H1 (cell line): ENCODE data around the gene STX2. TPM values are rescaled to one million over a fixed set of nuclear protein-coding genes. Genes with fewer than 3 reads are reported as not detected.

Experiments used
- CTCF ChIA-PET: fragments of 300-600 bp; sonication (Branson Sonifier 250); formaldehyde crosslinking; loops from one replicate; lab custom pipeline; 2021; ENCODE audit not compliant: partially characterized antibody; lab: Charles Lee
- POLR2A ChIA-PET: fragments of 300-600 bp; sonication (Branson Sonifier 250); formaldehyde crosslinking; loops from one replicate; lab custom pipeline; 2021; ENCODE audit warnings: inconsistent platforms; ENCODE audit not compliant: partially characterized antibody; lab: Charles Lee
- DNase-seq, 2 experiments: peaks; one replicate each; pipeline versions ENCODE4 v3.0.0 to v3.0.0-alpha.2; 2010 to 2022; ENCODE audit warnings: low spot score in 2 of 2, low read depth in 1 of 2, mixed read lengths in 1 of 2
- FAIRE-seq: peaks from 2 replicates; lab custom pipeline; 2011; peaks lifted over from hg19 to GRCh38; lab: Jason Lieb, UNC
- H2AFZ ChIP-seq: 2 replicates; pipeline ENCODE4 v1.8.1; 2012; ENCODE audit warnings: low read length, inconsistent platforms
- H2AK5ac ChIP-seq: 2 replicates; pipeline ENCODE4 v1.6.1; 2013; ENCODE audit warnings: low read depth, low read length
- H2BK120ac ChIP-seq: replicated peaks from 2 replicates; pipeline ENCODE3; 2013; ENCODE audit warnings: low read depth, low read length, inconsistent platforms
- H2BK12ac ChIP-seq: 2 replicates; pipeline ENCODE4 v1.6.1; 2013; ENCODE audit warnings: low read depth, low read length
- H2BK15ac ChIP-seq: 2 replicates; pipeline ENCODE4 v1.6.1; 2013; ENCODE audit warnings: low read length
- H2BK20ac ChIP-seq: 2 replicates; pipeline ENCODE4 v1.6.1; 2013; ENCODE audit warnings: low read length
- H2BK5ac ChIP-seq: 2 replicates; pipeline ENCODE4 v1.6.1; 2013; ENCODE audit warnings: low read depth, low read length
- H3K14ac ChIP-seq: 2 replicates; pipeline ENCODE4 v1.6.1; 2013; ENCODE audit warnings: inconsistent platforms; ENCODE audit not compliant: insufficient read length
- H3K18ac ChIP-seq: 2 replicates; pipeline ENCODE4 v1.6.1; 2013; ENCODE audit warnings: low read length; ENCODE audit errors: extremely low read depth
- H3K23ac ChIP-seq: 2 replicates; pipeline ENCODE4 v1.6.1; 2013; ENCODE audit warnings: inconsistent platforms; ENCODE audit not compliant: insufficient read length
- H3K23me2 ChIP-seq: 2 replicates; pipeline ENCODE4 v1.6.1; 2013; ENCODE audit warnings: low read depth, low read length
- H3K27ac ChIP-seq: 2 replicates; pipeline ENCODE4 v1.6.1; 2011; ENCODE audit warnings: low read depth, low read length, inconsistent platforms
- H3K27me3 ChIP-seq, 4 experiments: replicated peaks in 1 of 4; 1 replicate in 1 of 4; 2 replicates in 3 of 4; pipeline versions ENCODE4 v1.6.1 to v1.8.1; 2011 to 2013; ENCODE audit warnings: low read length in 3 of 4, mild to moderate bottlenecking in 3 of 4, inconsistent platforms in 2 of 4, mixed read lengths in 2 of 4, moderate library complexity in 1 of 4; ENCODE audit not compliant: control insufficient read depth in 3 of 4, insufficient read depth in 3 of 4; ENCODE audit errors: extremely low read depth in 1 of 4
- H3K36me3 ChIP-seq, 4 experiments: 2 replicates each; pipeline versions ENCODE4 v1.6.1 to v1.8.1; 2011 to 2013; ENCODE audit warnings: mild to moderate bottlenecking in 4 of 4, low read length in 3 of 4, moderate library complexity in 2 of 4, control low read depth in 1 of 4, inconsistent platforms in 1 of 4; ENCODE audit not compliant: insufficient read depth in 4 of 4, control insufficient read depth in 2 of 4
- H3K4ac ChIP-seq: replicated peaks from 2 replicates; pipeline ENCODE3; 2013; ENCODE audit warnings: low read length, low read depth, mixed read lengths, inconsistent platforms; ENCODE audit not compliant: insufficient read length
- H3K4me1 ChIP-seq, 4 experiments: replicated peaks in 1 of 4; 1 replicate in 1 of 4; 2 replicates in 3 of 4; pipeline versions ENCODE4 v1.6.1 to v1.8.1; 2011 to 2013; ENCODE audit warnings: low read length in 3 of 4, inconsistent platforms in 2 of 4, mixed read lengths in 1 of 4; ENCODE audit not compliant: insufficient read depth in 4 of 4, control insufficient read depth in 3 of 4
- H3K4me2 ChIP-seq, 2 experiments: 2 replicates each; pipeline versions ENCODE4 v1.6.1 to v1.8.1; 2011 to 2013; ENCODE audit warnings: low read depth in 2 of 2, low read length in 2 of 2, control low read depth in 1 of 2, inconsistent platforms in 1 of 2, mild to moderate bottlenecking in 1 of 2; ENCODE audit not compliant: insufficient read depth in 1 of 2
- H3K4me3 ChIP-seq, 4 experiments: fragments of 200-600, 300-600 bp in 1 of 4; sonication (generic), shearing (Covaris generic), sonication (Bioruptor Twin) in 1 of 4; 2 replicates each; pipeline versions ENCODE4 v1.5.1 to v1.8.1; 2011 to 2016; ENCODE audit warnings: low read length in 4 of 4, low read depth in 3 of 4, control low read depth in 2 of 4, inconsistent platforms in 2 of 4, mild to moderate bottlenecking in 2 of 4, mixed read lengths in 1 of 4, moderate library complexity in 1 of 4; ENCODE audit not compliant: insufficient read depth in 2 of 4; ENCODE audit errors: extremely low read depth in 1 of 4
- H3K56ac ChIP-seq: replicated peaks from 2 replicates; pipeline ENCODE3; 2013; ENCODE audit warnings: low read depth, mild to moderate bottlenecking, mixed read lengths, low read length, inconsistent platforms; ENCODE audit not compliant: insufficient read length
- H3K79me1 ChIP-seq: 2 replicates; pipeline ENCODE4 v1.6.1; 2013; ENCODE audit warnings: low read depth, low read length, control low read depth
- H3K79me2 ChIP-seq, 2 experiments: 2 replicates each; pipeline versions ENCODE4 v1.6.1 to v1.8.1; 2012 to 2013; ENCODE audit warnings: low read length in 2 of 2, mild to moderate bottlenecking in 2 of 2, inconsistent platforms in 1 of 2; ENCODE audit not compliant: insufficient read depth in 2 of 2, control insufficient read depth in 1 of 2
- H3K9ac ChIP-seq, 4 experiments: replicated peaks in 1 of 4; 1 replicate in 1 of 4; 2 replicates in 3 of 4; pipeline versions ENCODE4 v1.6.1 to v1.8.1; 2011 to 2013; ENCODE audit warnings: low read depth in 3 of 4, low read length in 3 of 4, control low read depth in 2 of 4, mild to moderate bottlenecking in 2 of 4, moderate library complexity in 2 of 4, inconsistent platforms in 1 of 4; ENCODE audit errors: extremely low read depth in 1 of 4
- H3K9me3 ChIP-seq, 2 experiments: 2 replicates each; pipeline versions ENCODE4 v1.6.1 to v1.8.1; 2012 to 2013; ENCODE audit warnings: mild to moderate bottlenecking in 2 of 2, moderate library complexity in 2 of 2, control low read depth in 1 of 2, inconsistent platforms in 1 of 2, low read depth in 1 of 2, low read length in 1 of 2, mixed read lengths in 1 of 2; ENCODE audit not compliant: insufficient read depth in 2 of 2
- H4K20me1 ChIP-seq, 2 experiments: replicated peaks in 1 of 2; 2 replicates each; pipeline versions ENCODE3 to v1.8.1; 2011 to 2013; ENCODE audit warnings: inconsistent platforms in 2 of 2, low read length in 2 of 2, mild to moderate bottlenecking in 1 of 2; ENCODE audit not compliant: insufficient read depth in 2 of 2, control insufficient read depth in 1 of 2
- H4K5ac ChIP-seq: 2 replicates; pipeline ENCODE4 v1.6.1; 2013; ENCODE audit warnings: low read length, low read depth, mixed read lengths, inconsistent platforms; ENCODE audit not compliant: insufficient read length
- H4K8ac ChIP-seq: 2 replicates; pipeline ENCODE4 v1.8.0; 2013; ENCODE audit warnings: mild to moderate bottlenecking, moderate library complexity, low read length, inconsistent platforms; ENCODE audit not compliant: insufficient read depth; ENCODE audit errors: extremely low read depth
- H4K91ac ChIP-seq: replicated peaks from 2 replicates; pipeline ENCODE3; 2013; ENCODE audit warnings: low read length, mixed read lengths, inconsistent platforms; ENCODE audit not compliant: insufficient read length
- ASH2L ChIP-seq: fragments of 200-600, 300-600 bp; sonication (generic); IDR thresholded peaks from one replicate; pipeline ENCODE4 v1.7.1; 2017; ENCODE audit warnings: low read length
- CBX5 ChIP-seq: fragments of 300-800, 300-1000 bp; sonication (generic); IDR thresholded peaks from 2 replicates; pipeline ENCODE4 v1.7.1; 2016; ENCODE audit warnings: antibody characterized with exemption, low read length, low read depth
- GTF2F1 ChIP-seq: IDR thresholded peaks from 2 replicates; pipeline ENCODE4 v1.6.1; 2012; ENCODE audit warnings: low read depth, low read length, improper control_type of control experiment, borderline replicate concordance
- HDAC2 ChIP-seq, 2 experiments: fragments of 300-600 bp in 1 of 2; sonication (generic) in 1 of 2; IDR thresholded peaks; 2 replicates each; pipeline ENCODE4 v1.6.1; 2011 to 2012; ENCODE audit warnings: low read depth in 2 of 2, low read length in 2 of 2, mild to moderate bottlenecking in 2 of 2, moderate library complexity in 2 of 2, borderline replicate concordance in 1 of 2, inconsistent platforms in 1 of 2
- KDM1A ChIP-seq: fragments of 200-600, 300-600 bp; sonication (generic); IDR thresholded peaks from 2 replicates; pipeline ENCODE4 v1.7.1; 2016; ENCODE audit warnings: mild to moderate bottlenecking, low read length, borderline replicate concordance
- KDM4A ChIP-seq: IDR thresholded peaks from one replicate; pipeline ENCODE4 v1.7.1; 2012; ENCODE audit warnings: low read depth, mild to moderate bottlenecking, moderate library complexity, low read length, inconsistent platforms; ENCODE audit not compliant: severe bottlenecking
- NRF1 ChIP-seq: IDR thresholded peaks from 2 replicates; pipeline ENCODE4 v1.6.1; 2011; ENCODE audit warnings: mild to moderate bottlenecking, low read depth, low read length, improper control_type of control experiment
- PHF8 ChIP-seq: fragments of 200-600 bp; sonication (generic); conservative IDR thresholded peaks from 2 replicates; pipeline ENCODE4 v1.7.1; 2012; ENCODE audit warnings: low read depth, mild to moderate bottlenecking, inconsistent platforms, low read length, moderate library complexity
- POU5F1 ChIP-seq: IDR thresholded peaks from 2 replicates; pipeline ENCODE4 v1.6.1; 2011; ENCODE audit warnings: low read depth, mild to moderate bottlenecking, low read length, moderate library complexity
- RBBP5 ChIP-seq: IDR thresholded peaks from 2 replicates; pipeline ENCODE4 v1.7.1; 2012; ENCODE audit warnings: low read depth, mild to moderate bottlenecking, inconsistent platforms, low read length, moderate library complexity, borderline replicate concordance
- SP4 ChIP-seq: IDR thresholded peaks from 2 replicates; pipeline ENCODE4 v1.6.1; 2012; ENCODE audit warnings: low read length, inconsistent platforms
- TAF1 ChIP-seq: IDR thresholded peaks from 2 replicates; pipeline ENCODE4 v1.6.1; 2011; ENCODE audit warnings: mild to moderate bottlenecking, low read depth, low read length
- TBP ChIP-seq: IDR thresholded peaks from 2 replicates; pipeline ENCODE4 v1.6.1; 2011; ENCODE audit warnings: low read depth, low read length, improper control_type of control experiment
- TEAD4 ChIP-seq: IDR thresholded peaks from 2 replicates; pipeline ENCODE4 v1.6.1; 2012; ENCODE audit warnings: low read depth, low read length, inconsistent platforms, mixed read lengths
- ZNF274 ChIP-seq: IDR thresholded peaks from 2 replicates; pipeline ENCODE4 v1.7.0; 2012; ENCODE audit warnings: low read length, borderline replicate concordance; ENCODE audit errors: extremely low read depth
- WGBS, 2 experiments: shearing (Covaris generic) in 1 of 2; methylation state at CpG; one replicate each; pipeline versions ENCODE4 v1.1.6 to v1.1.7; 2013 to 2015; ENCODE audit warnings: low lambda C conversion rate in 2 of 2, mixed read lengths in 2 of 2, inconsistent platforms in 1 of 2, low coverage in 1 of 2, missing lambda C conversion rate in 1 of 2; ENCODE audit not compliant: insufficient replicate concordance in 2 of 2, insufficient coverage in 1 of 2, insufficient read length in 1 of 2; ENCODE audit errors: extremely low coverage in 1 of 2, missing lambda C conversion rate in 1 of 2; 5-methylcytosine and 5-hydroxymethylcytosine counted together
- polyA plus RNA-seq, 7 experiments: library from polyadenylated mRNA; depleted of rRNA in 3 of 7; stranded (reverse) in 5 of 7; unstranded in 2 of 7; fragments of >200 nt in 5 of 7; fragments of 200-250 nt in 2 of 7; gene quantifications; 1 replicate in 5 of 7; 2 replicates in 1 of 7; 4 replicates in 1 of 7; pipeline versions ENCODE4 v1.2.1 to v1.2.3, GENCODE V29; 2011 to 2013; ENCODE audit warnings: missing spikeins in 2 of 7, mixed read lengths in 2 of 7
- total RNA-seq: library from RNA; stranded (reverse); fragmentation: NEBNext Ultra II Directional; extraction: Animal tissue kit (Norgen Biotek cat#: 25700); gene quantifications from 2 replicates; pipeline ENCODE4 v1.2.1, GENCODE V29; 2021

The STX2 gene
- total and polyA plus RNA-seq, 2 of the 8 experiments (the other 6 are each of a cell fraction or from before 2014, with no cell fraction given): 20.0 to 26.3 TPM

- Histone ChIP-seq H4K20me1 (no peaks in the 10 kb centered on the region), H3K79me2 (peaks cover 0 to 53% of the 10 kb centered on the region in 2 experiments; a peak in 1 of 4 replicates)
- TF ChIP-seq ASH2L: no peak
- TF ChIP-seq TBP: no peak
- no peak for TF ChIP-seq PHF8
- no peak for TF ChIP-seq KDM4A
- no peak for TF ChIP-seq CBX5
- no peak for TF ChIP-seq ZNF274
- TF ChIP-seq NRF1: no peak
- no peak for TF ChIP-seq POU5F1
- TF ChIP-seq KDM1A: no peak
- TF ChIP-seq SP4: no peak
- TF ChIP-seq RBBP5: no peak
- TF ChIP-seq TEAD4: no peak
- no peak for TF ChIP-seq GTF2F1
- no peak for TF ChIP-seq HDAC2 (IDR thresholded peaks at IDR 0.05; ENCODE audit: borderline replicate concordance in 1 of 2, low read depth in 2 of 2, low read length in 2 of 2)
- TF ChIP-seq TAF1: no peak
Observed at GRCh38 chr12:130831246-130831645, 7.8 kb downstream of the STX2 start.

More at GRCh38 chr12:130831246-130831645, 7.8 kb downstream of the STX2 start:
- H3K9me3 ChIP-seq: no peaks in the 10 kb centered on the region
- no peak overlapping the region for H3K27ac ChIP-seq
- no peak overlapping the region for H2AFZ ChIP-seq
- H2AK5ac ChIP-seq: no peak overlapping the region
- WGBS, 2 experiments: 93% methylated on average over 4 of the region's 4 CpGs; no CpG with 5 or more reads in 1 of the 2 experiments
- no peaks in the 10 kb centered on the region for H3K23me2 ChIP-seq
- peaks cover 5 to 24% (median 13%) of the 10 kb centered on the region in 4 experiments for H3K4me1 ChIP-seq
- H2BK15ac ChIP-seq: no peak overlapping the region
- H3K56ac ChIP-seq: no peak overlapping the region
- H3K4me2 ChIP-seq: no peak overlapping the region
- H4K5ac ChIP-seq: no peak overlapping the region
- H3K14ac ChIP-seq: no peak overlapping the region
- no peak overlapping the region for H3K4ac ChIP-seq
- no peak overlapping the region for H4K91ac ChIP-seq
- CTCF ChIA-PET: interaction anchor here (0.6 to 6.3 kb wide), 4 partner anchors 11 to 526 kb away, joined by 3 to 33 read pairs (median 4); no protein-coding TSS in a partner anchor
- no peak overlapping the region for H4K8ac ChIP-seq
- no peaks in the 10 kb centered on the region for H3K27me3 ChIP-seq
- H3K79me1 ChIP-seq: peaks cover 7% of the 10 kb centered on the region
- POLR2A ChIA-PET: interaction anchor here (0.6 to 3.2 kb wide), 7 partner anchors 8 to 45 kb away, joined by 3 to 14 read pairs (median 4); partner anchors contain the start of gene STX2
- FAIRE-seq (no peak), DNase-seq (no peak)
- no peaks in the 10 kb centered on the region for H3K36me3 ChIP-seq
- no peak overlapping the region for H3K18ac ChIP-seq
- H2BK12ac ChIP-seq: no peak overlapping the region
- no peak overlapping the region for H2BK5ac ChIP-seq
- H2BK120ac ChIP-seq: no peak overlapping the region
- H2BK20ac ChIP-seq: no peak overlapping the region
- no peak overlapping the region for H3K23ac ChIP-seq
- H3K9ac ChIP-seq: no peak overlapping the region
- no peak overlapping the region for H3K4me3 ChIP-seq
